ENCODE results near the gene MVD.
"Not testable (repeated sequence)": the region's sequence is repeated elsewhere in the genome, so short reads cannot be mapped to it uniquely, and the experiment has no call there.

The MVD gene

GRCh38 chr16:88614818-88615580, 47.9 kb downstream of the MVD start:
- no peak for DNase-seq (ENCODE audit: low read depth, low spot score)
- H3K27ac ChIP-seq, result no peak overlapping the region

DNA sequence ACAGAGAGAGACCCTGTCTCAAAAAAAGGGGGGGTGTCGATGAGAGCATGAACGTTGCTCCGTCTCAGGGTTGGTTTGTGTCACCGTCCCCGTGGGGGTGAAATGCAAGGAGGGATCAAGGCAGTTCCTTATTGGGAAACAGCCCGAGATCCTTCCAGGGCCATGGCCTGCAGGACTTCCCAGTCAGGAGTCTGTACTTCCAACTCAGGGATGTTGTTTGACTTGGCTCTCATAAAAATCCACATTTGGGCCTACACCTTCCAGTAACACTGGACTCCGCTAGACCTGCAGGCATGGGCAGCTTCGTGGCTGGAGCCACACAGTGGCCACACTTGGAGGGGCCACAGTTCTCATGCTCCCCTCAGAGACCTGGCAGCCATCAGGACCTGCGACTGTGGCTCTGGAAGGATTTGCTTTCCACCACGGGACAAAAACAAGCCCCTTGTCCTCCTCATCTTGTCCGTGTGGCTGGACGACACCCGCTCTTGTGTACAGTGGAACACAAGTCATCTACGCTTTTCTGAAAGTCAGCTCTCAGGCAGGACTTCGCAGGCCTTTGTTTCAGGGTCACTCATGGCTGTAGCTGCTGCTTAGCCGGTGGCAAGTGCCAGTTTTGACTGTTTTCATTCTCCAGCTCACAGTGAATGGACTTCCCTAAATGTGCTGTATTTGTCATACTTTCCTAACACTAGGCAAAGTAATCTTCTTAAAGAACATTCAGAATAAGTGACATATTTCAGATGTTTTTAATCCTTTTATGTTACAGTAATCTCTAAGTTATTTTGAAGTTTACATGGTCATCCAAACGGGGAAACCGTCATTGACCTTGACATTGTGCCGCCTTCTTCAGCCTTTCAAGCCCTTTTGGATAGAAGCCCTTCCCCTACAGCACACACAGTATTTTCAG, 48.7 kb downstream of the MVD start:
- no peak for DNase-seq (ENCODE audit: low read depth, low spot score)
- H3K27ac ChIP-seq, result no peak overlapping the region

GRCh38 chr16:88613293-88613692, 49.6 kb downstream of the MVD start:
- no peak overlapping the region for H3K27ac ChIP-seq
- DNase-seq (ENCODE audit: low read depth, low spot score), result no peak

DNA sequence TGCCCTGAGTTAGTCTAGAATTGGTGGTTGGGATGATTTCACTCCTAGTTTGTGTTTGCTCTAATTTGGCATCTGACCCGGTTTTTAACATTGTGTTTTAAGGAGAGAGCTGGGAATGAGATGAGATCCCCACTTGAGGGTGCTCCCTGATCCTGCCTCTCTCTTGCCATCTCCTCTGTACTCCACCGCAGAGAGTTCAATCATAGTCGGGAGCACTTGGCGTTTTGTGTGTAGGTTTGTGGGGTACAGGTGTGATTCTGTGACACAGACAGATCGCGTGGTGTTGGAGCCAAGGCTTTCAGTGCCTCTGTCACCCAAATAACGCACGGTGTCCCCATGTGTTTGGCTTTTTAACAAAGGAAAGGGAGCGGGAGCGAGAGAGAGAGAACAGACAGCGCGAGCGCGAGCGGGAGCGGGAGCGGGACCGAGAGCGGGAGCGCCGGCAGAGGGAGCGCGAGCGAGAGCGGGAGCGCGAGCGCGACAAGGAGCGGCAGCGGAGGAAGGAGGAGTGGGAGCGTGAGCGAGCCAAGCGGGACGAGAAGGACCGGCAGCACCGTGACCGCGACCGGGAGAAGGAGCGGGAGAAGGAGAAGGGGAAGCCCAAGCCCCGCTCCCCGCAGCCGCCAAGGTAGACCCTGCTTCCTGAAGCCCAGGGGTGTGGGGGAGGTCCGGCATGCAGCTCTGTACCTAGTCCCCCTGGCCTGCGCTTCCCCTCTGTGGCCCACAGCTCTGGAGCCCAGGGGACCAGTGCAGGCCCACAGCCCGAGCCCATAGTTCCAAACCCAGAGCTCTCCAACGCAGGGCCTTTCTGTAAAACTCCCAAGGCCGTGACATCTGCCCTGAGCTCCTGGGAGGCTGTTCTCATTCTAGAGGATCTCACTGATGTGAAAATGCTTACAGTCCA, 51.7 kb downstream of the MVD start:
- H3K27ac ChIP-seq, result no peak overlapping the region
- DNase-seq (ENCODE audit: low read depth, low spot score), result no peak

- no peak overlapping the region for H3K27ac ChIP-seq
- DNase-seq (ENCODE audit: low read depth, low spot score), result no peak
Observed at GRCh38 chr16:88610080-88610479, 52.8 kb downstream of the MVD start.

DNA sequence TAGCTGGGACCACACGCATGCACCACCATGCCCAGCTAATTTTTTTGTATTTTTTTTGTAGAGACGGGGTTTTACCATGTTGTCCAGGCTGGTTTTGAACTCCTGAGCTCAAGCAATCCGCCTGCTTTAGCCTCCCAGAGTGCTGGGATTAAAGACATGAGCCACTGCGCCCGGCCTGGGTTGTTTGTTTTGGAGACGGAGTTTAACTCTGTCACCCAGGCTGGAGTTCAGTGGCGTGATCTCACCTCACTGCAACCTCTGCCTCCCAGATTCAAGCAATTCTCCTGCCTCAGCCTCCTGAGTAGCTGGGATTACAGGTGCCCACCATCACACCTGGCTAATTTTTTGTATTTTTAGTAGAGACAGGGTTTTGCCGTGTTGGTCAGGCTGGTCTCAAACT, 53.5 kb downstream of the MVD start:
- not testable (repeated sequence) for H3K27ac ChIP-seq; DNase-seq (ENCODE audit: low read depth, low spot score)

GRCh38 chr16:88608076-88608475, 54.8 kb downstream of the MVD start:
- no peak overlapping the region for H3K27ac ChIP-seq
- DNase-seq (ENCODE audit: low read depth, low spot score), result no peak

DNA sequence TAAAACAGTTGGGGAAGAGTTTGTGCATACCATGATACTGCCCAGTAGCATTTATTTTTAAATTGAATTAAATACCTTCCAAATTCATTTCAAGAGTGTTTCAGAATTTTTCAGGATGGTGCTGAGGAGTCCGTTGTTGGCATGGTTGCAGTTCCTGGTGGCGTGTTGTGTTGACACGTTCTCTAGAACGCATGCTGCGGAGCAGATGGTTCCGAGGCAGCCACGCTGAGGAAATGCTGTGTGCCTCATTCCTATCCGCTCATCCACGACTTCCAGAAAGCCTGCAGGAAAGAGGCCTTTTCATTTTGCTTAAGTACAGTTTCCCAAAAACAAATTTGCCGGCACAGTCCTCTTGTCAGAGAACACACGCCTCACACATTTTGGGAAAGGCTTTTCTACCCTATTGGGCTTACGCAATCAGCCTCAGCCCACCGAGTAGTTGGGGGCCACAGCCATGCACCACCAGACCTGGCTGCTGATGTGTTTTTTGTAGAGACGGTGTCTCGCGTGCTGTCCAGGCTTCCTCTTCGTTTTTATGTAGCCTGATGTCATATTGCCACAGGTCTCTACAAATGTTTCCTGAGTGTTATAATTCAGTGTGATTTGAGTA, 56.6 kb downstream of the MVD start:
- no peak overlapping the region for H3K27ac ChIP-seq
- no peak for DNase-seq (ENCODE audit: low read depth, low spot score)

- DNase-seq (ENCODE audit: low read depth, low spot score), result no peak
- no peak overlapping the region for H3K27ac ChIP-seq
Observed at GRCh38 chr16:88605186-88606147, 57.4 kb downstream of the MVD start.

- DNase-seq (ENCODE audit: low read depth, low spot score), result no peak
- H3K27ac ChIP-seq, result no peak overlapping the region
Observed at GRCh38 chr16:88602091-88602490, 60.8 kb downstream of the MVD start.
